Neural cell (in vitro differentiated cells): ENCODE results near the gene CAMK2G. TPM values are rescaled to one million over a fixed set of nuclear protein-coding genes. Genes with fewer than 3 reads are reported as not detected.

ENCODE experiments used
- H2AFZ ChIP-seq: fragments of 200-600, 300-800 bp; sonication (generic), shearing (Covaris generic); 2 replicates; pipeline ENCODE4 v1.6.0; 2014; ENCODE audit warnings: low read depth, mild to moderate bottlenecking, antibody characterized with exemption, low read length, moderate library complexity
- H3F3A ChIP-seq: fragments of 200-600 bp; shearing (Covaris generic); 2 replicates; pipeline ENCODE4 v1.6.1; 2016; ENCODE audit warnings: mild to moderate bottlenecking, moderate library complexity, mixed read lengths, antibody characterized with exemption, low read length; ENCODE audit not compliant: insufficient read depth, poor library complexity, severe bottlenecking
- H3K27ac ChIP-seq: fragments of 200-600, 300-800 bp; sonication (generic), shearing (Covaris generic); 2 replicates; pipeline ENCODE4 v1.5.1; 2014; ENCODE audit warnings: mild to moderate bottlenecking, low read length, moderate library complexity
- H3K27me3 ChIP-seq: fragments of 300-800, 200-600 bp; sonication (generic), shearing (Covaris generic); 2 replicates; pipeline ENCODE4 v1.6.0; 2014; ENCODE audit warnings: mild to moderate bottlenecking, low read depth, low read length, moderate library complexity; ENCODE audit not compliant: insufficient read depth
- H3K36me3 ChIP-seq: fragments of 300-800, 200-600 bp; sonication (generic), shearing (Covaris generic); 2 replicates; pipeline ENCODE4 v1.5.1; 2014; ENCODE audit warnings: mild to moderate bottlenecking, antibody characterized with exemption, low read length, moderate library complexity; ENCODE audit not compliant: insufficient read depth
- H3K4me2 ChIP-seq: fragments of 300-800, 200-600 bp; sonication (generic), shearing (Covaris generic); 2 replicates; pipeline ENCODE4 v1.6.0; 2014; ENCODE audit warnings: mild to moderate bottlenecking, low read length
- H3K4me3 ChIP-seq: fragments of 300-800, 200-600 bp; sonication (generic), shearing (Covaris generic); 2 replicates; pipeline ENCODE4 v1.5.1; 2014; ENCODE audit warnings: mild to moderate bottlenecking, low read length, moderate library complexity
- H3K79me2 ChIP-seq: fragments of 200-600 bp; shearing (Covaris generic); replicated peaks from 2 replicates; pipeline ENCODE4 v1.6.0; 2014; ENCODE audit warnings: mild to moderate bottlenecking, low read length, moderate library complexity; ENCODE audit not compliant: insufficient read depth
- H3K9ac ChIP-seq: fragments of 300-800, 200-600 bp; sonication (generic), shearing (Covaris generic); 2 replicates; pipeline ENCODE4 v1.6.1; 2016; ENCODE audit warnings: mild to moderate bottlenecking, low read length, mixed read lengths
- H3K9me2 ChIP-seq: fragments of 200-600 bp; shearing (Covaris generic); 2 replicates; pipeline ENCODE4 v1.6.1; 2016; ENCODE audit warnings: mild to moderate bottlenecking, low read length, mixed read lengths; ENCODE audit not compliant: insufficient read depth
- H3K9me3 ChIP-seq: fragments of 200-600, 300-800 bp; sonication (generic), shearing (Covaris generic); 2 replicates; pipeline ENCODE4 v1.6.1; 2016; ENCODE audit warnings: mild to moderate bottlenecking, mixed run types, low read length, moderate library complexity, mixed read lengths
- H4K20me1 ChIP-seq: fragments of 200-600 bp; shearing (Covaris generic); 2 replicates; pipeline ENCODE4 v1.6.1; 2016; ENCODE audit warnings: mild to moderate bottlenecking, mixed run types; ENCODE audit not compliant: insufficient read depth
- CTCF ChIP-seq: fragments of 450-650 bp; IDR thresholded peaks from 2 replicates; pipeline ENCODE4 v1.5.1; 2014; ENCODE audit warnings: antibody characterized with exemption, mild to moderate bottlenecking, moderate library complexity; ENCODE audit not compliant: poor library complexity, severe bottlenecking
- EP300 ChIP-seq: fragments of 450-650 bp; conservative IDR thresholded peaks from 2 replicates; pipeline ENCODE4 v1.6.1; 2014; ENCODE audit warnings: antibody characterized with exemption, mild to moderate bottlenecking, moderate library complexity; ENCODE audit not compliant: poor library complexity, severe bottlenecking
- EZH2 ChIP-seq: fragments of 200-600, 300-800 bp; shearing (Covaris generic), sonication (generic); IDR thresholded peaks from 2 replicates; pipeline ENCODE4 v1.6.1; 2014; ENCODE audit warnings: antibody characterized with exemption, low read length, borderline replicate concordance, mild to moderate bottlenecking; ENCODE audit not compliant: insufficient read depth, poor library complexity, severe bottlenecking
- MXI1 ChIP-seq: fragments of 450-650 bp; conservative IDR thresholded peaks from 2 replicates; pipeline ENCODE4 v1.6.1; 2014; ENCODE audit warnings: antibody characterized with exemption, mild to moderate bottlenecking; ENCODE audit not compliant: poor library complexity, severe bottlenecking
- POLR2AphosphoS5 ChIP-seq: IDR thresholded peaks from 2 replicates; pipeline ENCODE4 v1.6.1; 2012
- RAD21 ChIP-seq: fragments of 450-650 bp; conservative IDR thresholded peaks from 2 replicates; pipeline ENCODE4 v1.6.1; 2014; ENCODE audit warnings: antibody characterized with exemption, mild to moderate bottlenecking, moderate library complexity
- REST ChIP-seq: IDR thresholded peaks from 2 replicates; pipeline ENCODE4 v1.6.1; 2012; ENCODE audit warnings: borderline replicate concordance
- SMC3 ChIP-seq: fragments of 450-650 bp; conservative IDR thresholded peaks from 2 replicates; pipeline ENCODE4 v1.6.1; 2014; ENCODE audit warnings: antibody characterized with exemption, mild to moderate bottlenecking, moderate library complexity; ENCODE audit not compliant: poor library complexity
- TAF1 ChIP-seq: IDR thresholded peaks from 2 replicates; pipeline ENCODE4 v1.6.1; 2012; ENCODE audit warnings: low read depth
- polyA plus RNA-seq: library from polyadenylated mRNA; depleted of rRNA; stranded (reverse); fragments of >200 nt; gene quantifications from 2 replicates; pipeline ENCODE4 v1.2.3, GENCODE V29; 2014

The CAMK2G gene
- polyA plus RNA-seq, 1 donor from 2014 or later: 55.4 TPM

GRCh38 chr10:73793456-73793855 lies 80.9 kb downstream of the CAMK2G start:
- no peaks in the 10 kb centered on the region for H4K20me1 ChIP-seq
- no peak overlapping the region for H3K4me3 ChIP-seq
- H3K27ac ChIP-seq: no peak overlapping the region
- H3F3A ChIP-seq: no peaks in the 10 kb centered on the region
- H3K79me2 ChIP-seq: no peaks in the 10 kb centered on the region
- no peaks in the 10 kb centered on the region for H3K36me3 ChIP-seq
- no peak overlapping the region for H3K4me2 ChIP-seq
- no peak overlapping the region for H3K9ac ChIP-seq
- no peak overlapping the region for H2AFZ ChIP-seq
- no peaks in the 10 kb centered on the region for H3K9me3 ChIP-seq
- TF ChIP-seq POLR2AphosphoS5 (no peak), REST (no peak), SMC3 (no peak), TAF1 (no peak), MXI1 (no peak), RAD21 (no peak), CTCF (no peak), EZH2 (no peak), EP300 (no peak)
- H3K9me2 ChIP-seq: no peaks in the 10 kb centered on the region
- no peaks in the 10 kb centered on the region for H3K27me3 ChIP-seq

- no peak overlapping the region for H3K4me3 ChIP-seq
These were observed 82.4 kb downstream of the CAMK2G start for GRCh38 chr10:73791871-73792400.

More at GRCh38 chr10:73791871-73792400, 82.4 kb downstream of the CAMK2G start:
- Histone ChIP-seq H3K9me3 (no peaks in the 10 kb centered on the region), H3K36me3 (no peaks in the 10 kb centered on the region), H2AFZ (no peak overlapping the region), H3F3A (no peaks in the 10 kb centered on the region), H3K27ac (no peak overlapping the region), H3K4me2 (no peak overlapping the region), H3K27me3 (no peaks in the 10 kb centered on the region), H3K9me2 (no peaks in the 10 kb centered on the region), H3K79me2 (peaks cover 12% of the 10 kb centered on the region), H3K9ac (no peak overlapping the region), H4K20me1 (no peaks in the 10 kb centered on the region)
- TF ChIP-seq EP300 (no peak), POLR2AphosphoS5 (no peak), EZH2 (no peak), MXI1 (no peak)
